Measurements from ENCODE around the gene GPRIN1.

- TF ChIP-seq, protein P1, sequence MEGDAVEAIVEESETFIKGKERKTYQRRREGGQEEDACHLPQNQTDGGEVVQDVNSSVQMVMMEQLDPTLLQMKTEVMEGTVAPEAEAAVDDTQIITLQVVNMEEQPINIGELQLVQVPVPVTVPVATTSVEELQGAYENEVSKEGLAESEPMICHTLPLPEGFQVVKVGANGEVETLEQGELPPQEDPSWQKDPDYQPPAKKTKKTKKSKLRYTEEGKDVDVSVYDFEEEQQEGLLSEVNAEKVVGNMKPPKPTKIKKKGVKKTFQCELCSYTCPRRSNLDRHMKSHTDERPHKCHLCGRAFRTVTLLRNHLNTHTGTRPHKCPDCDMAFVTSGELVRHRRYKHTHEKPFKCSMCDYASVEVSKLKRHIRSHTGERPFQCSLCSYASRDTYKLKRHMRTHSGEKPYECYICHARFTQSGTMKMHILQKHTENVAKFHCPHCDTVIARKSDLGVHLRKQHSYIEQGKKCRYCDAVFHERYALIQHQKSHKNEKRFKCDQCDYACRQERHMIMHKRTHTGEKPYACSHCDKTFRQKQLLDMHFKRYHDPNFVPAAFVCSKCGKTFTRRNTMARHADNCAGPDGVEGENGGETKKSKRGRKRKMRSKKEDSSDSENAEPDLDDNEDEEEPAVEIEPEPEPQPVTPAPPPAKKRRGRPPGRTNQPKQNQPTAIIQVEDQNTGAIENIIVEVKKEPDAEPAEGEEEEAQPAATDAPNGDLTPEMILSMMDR (conservative IDR thresholded peaks at IDR 0.05 in 1 of 2, IDR thresholded peaks at IDR 0.05 in 1 of 2; ENCODE audit: low read depth in 1 of 2, low read length in 2 of 2) = no peak
- TF ChIP-seq EZH2 (IDR thresholded peaks at IDR 0.05; ENCODE audit: low read length, missing control alignments) = no peak
These were observed 21.6 kb upstream of the GPRIN1 start for GRCh38 chr5:176631383-176632200.

All from fibroblast of lung (primary cell).